ENCODE results near the gene ATP2C1. TPM values are rescaled to one million over a fixed set of nuclear protein-coding genes. Genes with fewer than 3 reads are reported as not detected.

Gene ATP2C1
- total RNA-seq, 1 donor from 2014 or later, result 57.1 TPM

GRCh38 chr3:130850044-130850797 is 43.7 kb upstream of the ATP2C1 start:
- Histone ChIP-seq H3K9me3 (replicated peaks) (no peaks in the 10 kb centered on the region), H3K4me1 (peaks cover 30% of the 10 kb centered on the region), H3K4me3 (peak overlapping the region; percentile 65), H3K36me3 (no peaks in the 10 kb centered on the region), H3K27me3 (ENCODE audit: low read depth) (no peaks in the 10 kb centered on the region), H3K27ac (replicated peaks) (peak overlapping the region; percentile 83)
- intact Hi-C loops (cut with micrococcal nuclease), result no loop called here
- no peak for TF ChIP-seq CTCF (IDR thresholded peaks at IDR 0.05; ENCODE audit: borderline replicate concordance)
- DNase-seq, result no peak

- Histone ChIP-seq H3K4me3 (peak overlapping the region; percentile 65), H3K9me3 (replicated peaks) (no peaks in the 10 kb centered on the region), H3K27me3 (ENCODE audit: low read depth) (no peaks in the 10 kb centered on the region), H3K36me3 (no peaks in the 10 kb centered on the region), H3K27ac (replicated peaks) (peak overlapping the region; percentile 83), H3K4me1 (peaks cover 37% of the 10 kb centered on the region)
- intact Hi-C loops (cut with micrococcal nuclease), result no loop called here
- no peak for TF ChIP-seq CTCF (IDR thresholded peaks at IDR 0.05; ENCODE audit: borderline replicate concordance)
- no peak for DNase-seq
Measured at GRCh38 chr3:130850843-130851242, 43.0 kb upstream of the ATP2C1 start.

- Histone ChIP-seq H3K36me3 (no peaks in the 10 kb centered on the region), H3K4me1 (peaks cover 38% of the 10 kb centered on the region), H3K4me3 (peak overlapping the region; percentile 65), H3K9me3 (replicated peaks) (no peaks in the 10 kb centered on the region), H3K27me3 (ENCODE audit: low read depth) (no peaks in the 10 kb centered on the region), H3K27ac (replicated peaks) (peak overlapping the region; percentile 83)
- DNase-seq, result no peak
- intact Hi-C loops (cut with micrococcal nuclease), result no loop called here
- no peak for TF ChIP-seq CTCF (IDR thresholded peaks at IDR 0.05; ENCODE audit: borderline replicate concordance)
Measured at GRCh38 chr3:130851277-130851676, 42.6 kb upstream of the ATP2C1 start.

GRCh38 chr3:130853581-130853980 is 40.3 kb upstream of the ATP2C1 start:
- H3K9me3 ChIP-seq (replicated peaks), result no peaks in the 10 kb centered on the region
- H3K27ac ChIP-seq (replicated peaks), result peak overlapping the region; percentile 83
- peak overlapping the region; percentile 65 for H3K4me3 ChIP-seq
- no peaks in the 10 kb centered on the region for H3K36me3 ChIP-seq
- H3K4me1 ChIP-seq, result peaks cover 38% of the 10 kb centered on the region
- no peak for TF ChIP-seq CTCF (IDR thresholded peaks at IDR 0.05; ENCODE audit: borderline replicate concordance)
- intact Hi-C loops (cut with micrococcal nuclease), result no loop called here
- DNase-seq, result no peak
- H3K27me3 ChIP-seq (ENCODE audit: low read depth), result no peaks in the 10 kb centered on the region

GRCh38 chr3:130854208-130854864 is 39.5 kb upstream of the ATP2C1 start:
- no peak for DNase-seq
- Histone ChIP-seq H3K36me3 (no peaks in the 10 kb centered on the region), H3K4me3 (peak overlapping the region; percentile 65), H3K9me3 (replicated peaks) (no peaks in the 10 kb centered on the region), H3K27me3 (ENCODE audit: low read depth) (no peaks in the 10 kb centered on the region), H3K4me1 (peaks cover 31% of the 10 kb centered on the region), H3K27ac (replicated peaks) (peak overlapping the region; percentile 15)
- intact Hi-C loops (cut with micrococcal nuclease), result no loop called here
- TF ChIP-seq CTCF (IDR thresholded peaks at IDR 0.05; ENCODE audit: borderline replicate concordance), result no peak

Data from left ventricle myocardium inferior (tissue), 1 donor.